ENCODE measurements around the gene ARHGAP15. TPM values are rescaled to one million over a fixed set of nuclear protein-coding genes. Genes with fewer than 3 reads are reported as not detected.

Gene ARHGAP15
- total and polyA plus RNA-seq, 9 donors, result 1.5 to 10.0 (median 2.6) TPM

GRCh38 chr2:143125717-143126116, 3.5 kb upstream of the ARHGAP15 start:
- no peaks in the 10 kb centered on the region for H3K4me1 ChIP-seq (ENCODE audit: insufficient read depth)
- H3K4me3 ChIP-seq, result no peak overlapping the region
- 74 to 79% (median 77%) methylated on average over 2 of the region's 2 CpGs for WGBS, 3 donors
- H3K27ac ChIP-seq, result no peak overlapping the region
- no peaks in the 10 kb centered on the region for H3K9me3 ChIP-seq
- TF ChIP-seq EP300 (IDR thresholded peaks at IDR 0.05) (no peak), POLR2A (IDR thresholded peaks at IDR 0.05) (no peak), CTCF (IDR thresholded peaks at IDR 0.05) (no peak)
- no peaks in the 10 kb centered on the region for H3K36me3 ChIP-seq
- H3K27me3 ChIP-seq, result no peaks in the 10 kb centered on the region
- intact Hi-C loops (cut with DNase I), result no loop called here
- DNase-seq, result no peak

DNA sequence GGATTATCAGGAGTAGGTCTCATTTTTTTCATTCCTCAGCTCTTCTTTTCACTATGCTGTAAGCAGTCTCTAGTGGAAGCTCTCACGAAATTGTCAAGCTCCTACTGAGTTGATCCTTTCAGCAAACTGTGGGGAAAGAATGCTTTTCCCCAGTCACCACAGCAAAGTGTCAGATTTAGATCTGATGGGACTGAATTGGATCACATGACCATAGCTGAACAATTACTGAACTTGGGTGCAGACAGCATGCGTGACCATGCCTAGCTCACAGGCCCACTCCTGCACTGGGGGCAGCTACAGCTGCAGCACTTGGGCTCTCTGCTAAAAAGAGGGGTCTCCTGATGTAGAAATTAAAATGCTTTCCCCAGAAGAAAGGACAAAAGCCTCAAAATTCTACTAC, 3.1 kb downstream of the ARHGAP15 start:
- H3K4me3 ChIP-seq, result no peak overlapping the region
- WGBS, 3 donors, result 88 to 92% (median 89%) methylated on average over 2 of the region's 2 CpGs
- TF ChIP-seq CTCF (IDR thresholded peaks at IDR 0.05) (no peak), EP300 (IDR thresholded peaks at IDR 0.05) (no peak), POLR2A (IDR thresholded peaks at IDR 0.05) (no peak)

GRCh38 chr2:143133783-143134182, 4.6 kb downstream of the ARHGAP15 start:
- H3K9me3 ChIP-seq, result no peaks in the 10 kb centered on the region
- no peak overlapping the region for H3K27ac ChIP-seq
- intact Hi-C loops (cut with DNase I), result no loop called here
- DNase-seq, result no peak
- no peak overlapping the region for H3K4me3 ChIP-seq
- H3K36me3 ChIP-seq, result no peaks in the 10 kb centered on the region
- H3K27me3 ChIP-seq, result no peaks in the 10 kb centered on the region
- H3K4me1 ChIP-seq (ENCODE audit: insufficient read depth), result no peaks in the 10 kb centered on the region
- TF ChIP-seq CTCF (IDR thresholded peaks at IDR 0.05) (no peak), EP300 (IDR thresholded peaks at IDR 0.05) (no peak), POLR2A (IDR thresholded peaks at IDR 0.05) (no peak)
- WGBS, 3 donors, result 94 to 98% (median 96%) methylated on average over 2 of the region's 2 CpGs

More for the DNA sequence above, 3.1 kb downstream of the ARHGAP15 start:
- H3K36me3 ChIP-seq, result no peaks in the 10 kb centered on the region
- no peaks in the 10 kb centered on the region for H3K9me3 ChIP-seq
- intact Hi-C loops (cut with DNase I), result no loop called here
- no peaks in the 10 kb centered on the region for H3K4me1 ChIP-seq (ENCODE audit: insufficient read depth)
- no peak overlapping the region for H3K27ac ChIP-seq
- H3K27me3 ChIP-seq, result no peaks in the 10 kb centered on the region
- DNase-seq, result no peak

- Histone ChIP-seq H3K27me3 (no peaks in the 10 kb centered on the region), H3K36me3 (no peaks in the 10 kb centered on the region), H3K9me3 (no peaks in the 10 kb centered on the region), H3K27ac (no peak overlapping the region), H3K4me1 (ENCODE audit: insufficient read depth) (no peaks in the 10 kb centered on the region), H3K4me3 (no peak overlapping the region)
- DNase-seq, result no peak
- TF ChIP-seq CTCF (IDR thresholded peaks at IDR 0.05) (no peak), POLR2A (IDR thresholded peaks at IDR 0.05) (no peak), EP300 (IDR thresholded peaks at IDR 0.05) (no peak)
- WGBS, 3 donors, result 78 to 82% (median 81%) methylated on average over 3 of the region's 3 CpGs
- intact Hi-C loops (cut with DNase I), result no loop called here
Measured at GRCh38 chr2:143138292-143138691, 9.1 kb downstream of the ARHGAP15 start.
